TTC549 (cell line): Measurements from ENCODE around the gene TRAM2.

Experiments used
- FAIRE-seq: peaks from 2 replicates; lab custom pipeline; 2012; peaks lifted over from hg19 to GRCh38; lab: Jason Lieb, UNC

Gene TRAM2

DNA sequence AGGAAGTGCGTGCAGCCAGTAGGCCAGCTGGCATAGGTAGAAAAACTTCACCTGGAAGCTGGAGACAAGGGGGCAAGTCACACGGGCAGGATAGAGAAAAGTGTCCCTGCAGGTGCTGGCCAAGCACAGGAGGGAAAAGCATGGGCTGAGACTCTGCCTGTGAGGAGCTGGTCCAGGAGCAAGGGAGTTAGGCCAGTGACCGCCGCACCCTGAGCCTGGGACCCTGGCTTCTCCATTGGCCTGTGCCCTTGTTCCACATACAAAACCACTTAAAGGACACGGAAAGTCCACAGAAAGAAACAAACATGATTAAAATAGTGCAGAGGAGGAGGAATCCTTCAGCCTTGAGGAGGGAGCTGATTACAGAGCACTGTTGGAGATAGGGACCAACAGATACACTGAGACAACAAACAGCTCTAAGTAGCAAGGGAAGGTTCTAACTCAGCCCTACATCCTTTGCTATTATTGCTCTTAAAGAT lies 68.6 kb downstream of the TRAM2 start:
- no peak for FAIRE-seq

DNA sequence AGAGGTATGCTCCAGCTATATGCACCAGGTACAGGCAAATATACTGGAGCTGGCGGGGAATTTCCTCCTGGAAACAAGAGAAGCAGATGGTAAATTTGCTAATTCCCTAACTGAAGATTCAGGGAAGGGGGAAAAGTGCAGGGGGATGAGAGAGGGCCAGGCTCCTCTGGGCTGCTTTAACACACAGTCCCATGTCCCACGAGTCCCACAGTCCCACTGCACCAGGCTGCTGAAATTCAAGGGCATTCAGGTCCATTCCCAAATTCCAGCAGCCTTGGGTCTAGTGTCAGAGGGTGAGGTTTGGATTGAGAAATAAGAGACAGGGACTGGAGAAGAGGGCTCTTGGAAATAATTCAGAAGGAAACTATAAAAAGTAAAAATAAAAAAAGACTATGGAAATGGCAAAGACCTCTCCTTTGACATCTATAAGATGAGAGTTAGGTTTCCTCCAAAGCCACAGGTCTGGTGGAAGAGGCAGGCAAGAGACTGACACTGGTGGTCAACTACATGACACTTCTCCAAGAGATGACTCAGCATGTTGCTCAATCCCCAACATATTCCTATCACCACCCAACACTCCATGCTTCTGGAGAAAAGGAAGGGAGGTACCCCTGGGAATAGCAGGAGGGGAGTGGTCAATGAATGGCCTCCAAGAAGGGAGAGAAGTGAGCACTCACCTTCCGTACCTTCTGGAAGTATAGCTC lies 69.2 kb downstream of the TRAM2 start:
- no peak for FAIRE-seq

- FAIRE-seq, result no peak
Measured at GRCh38 chr6:52506476-52506875, 70.4 kb downstream of the TRAM2 start.

GRCh38 chr6:52505726-52506409 lies 71.0 kb downstream of the TRAM2 start:
- FAIRE-seq, result no peak

DNA sequence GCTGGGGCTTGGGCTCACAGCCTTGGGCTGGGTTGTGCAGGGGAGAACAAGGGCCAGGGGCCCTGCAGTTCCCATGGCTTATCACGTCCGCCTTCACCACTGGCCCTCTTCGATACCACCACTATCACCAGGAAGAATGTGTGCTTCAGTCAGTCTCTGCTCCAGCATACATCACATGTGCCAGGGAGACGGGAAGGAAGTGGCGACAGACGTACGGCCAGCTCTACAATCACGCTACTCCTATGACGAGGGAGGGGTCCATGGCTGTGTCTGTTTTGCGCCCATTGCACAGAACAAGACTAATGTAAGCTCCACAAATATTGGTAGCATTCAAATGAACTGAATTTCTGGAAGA lies 72.1 kb downstream of the TRAM2 start:
- no peak for FAIRE-seq

DNA sequence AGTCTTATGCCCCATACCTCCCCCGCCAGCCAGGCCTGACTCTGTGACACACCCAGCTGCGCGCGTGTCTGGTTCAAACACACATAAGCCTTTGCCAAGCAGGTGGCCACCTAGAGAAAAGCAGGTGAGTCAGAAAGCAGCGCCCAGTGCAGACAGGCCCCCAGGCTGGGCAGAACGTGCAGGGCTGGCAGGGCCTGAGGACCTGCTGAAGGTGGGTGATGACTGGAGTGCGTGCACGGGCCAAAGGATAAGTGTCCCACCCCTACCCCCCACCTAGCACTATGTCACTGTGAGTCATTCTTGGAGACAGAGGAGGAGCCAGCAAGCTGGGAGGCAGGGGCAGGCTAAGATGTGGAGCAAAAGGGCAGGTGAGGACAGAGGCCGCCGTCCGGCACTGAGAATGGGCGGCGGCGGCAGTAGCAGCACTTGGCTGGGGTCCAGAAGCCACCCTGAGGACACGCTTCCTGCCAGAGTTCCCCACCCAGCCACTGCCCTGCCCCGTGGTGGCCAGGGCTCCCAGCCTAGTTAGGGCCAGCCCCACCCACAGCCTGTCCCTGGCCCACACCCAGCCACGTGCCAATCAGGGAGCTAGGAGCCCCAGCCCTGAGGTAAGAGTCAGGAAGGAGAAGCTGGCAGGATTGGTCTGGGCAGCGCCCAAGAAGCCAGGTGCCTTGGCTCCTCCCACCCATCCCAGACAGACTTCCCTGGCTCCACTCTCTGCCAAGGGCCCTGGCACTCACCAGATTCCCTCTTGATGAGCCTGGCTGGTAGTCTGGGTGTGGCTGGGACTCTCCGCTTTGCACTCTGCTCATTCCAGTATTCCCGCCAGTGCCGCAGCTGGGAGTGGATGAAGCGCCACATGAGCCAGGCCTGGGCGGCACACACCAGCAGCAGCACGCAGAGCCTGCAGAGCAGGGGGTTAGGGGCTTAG lies 72.7 kb downstream of the TRAM2 start:
- no peak for FAIRE-seq

- FAIRE-seq, result no peak
Measured at GRCh38 chr6:52503323-52503747, 73.5 kb downstream of the TRAM2 start.

- FAIRE-seq, result no peak
Measured at GRCh38 chr6:52502306-52503029, 74.4 kb downstream of the TRAM2 start.

- no peak for FAIRE-seq
Measured at GRCh38 chr6:52500238-52501129, 76.4 kb downstream of the TRAM2 start.

DNA sequence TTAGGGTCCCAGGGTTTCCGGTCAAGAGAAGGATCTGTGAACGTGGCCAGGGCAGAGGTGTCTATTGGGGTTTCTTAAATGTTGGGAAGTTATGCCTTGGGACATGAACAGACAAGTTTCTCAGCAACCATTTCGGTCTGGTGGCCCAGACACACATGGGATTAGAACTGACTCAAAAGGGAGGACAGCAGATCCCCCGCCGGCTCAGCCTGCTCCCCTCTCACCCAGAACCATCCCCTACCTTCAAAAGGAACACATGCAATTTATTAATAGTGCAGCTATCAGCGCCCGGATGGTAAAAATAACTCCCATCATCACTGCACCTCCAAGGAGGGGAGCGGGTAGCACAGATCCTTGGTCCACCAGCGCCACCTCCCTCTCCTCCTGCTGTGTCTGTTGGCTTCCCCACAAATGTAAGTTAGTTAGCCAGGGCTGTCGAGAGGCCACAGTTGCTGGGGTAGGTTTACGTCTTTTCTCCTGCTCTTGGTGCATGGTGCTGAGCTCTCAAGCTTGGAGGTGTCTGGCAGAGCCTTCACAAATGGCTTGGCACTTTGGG lies 77.1 kb downstream of the TRAM2 start:
- FAIRE-seq, result no peak

- no peak for FAIRE-seq
Measured at GRCh38 chr6:52499026-52499425, 77.8 kb downstream of the TRAM2 start.

DNA sequence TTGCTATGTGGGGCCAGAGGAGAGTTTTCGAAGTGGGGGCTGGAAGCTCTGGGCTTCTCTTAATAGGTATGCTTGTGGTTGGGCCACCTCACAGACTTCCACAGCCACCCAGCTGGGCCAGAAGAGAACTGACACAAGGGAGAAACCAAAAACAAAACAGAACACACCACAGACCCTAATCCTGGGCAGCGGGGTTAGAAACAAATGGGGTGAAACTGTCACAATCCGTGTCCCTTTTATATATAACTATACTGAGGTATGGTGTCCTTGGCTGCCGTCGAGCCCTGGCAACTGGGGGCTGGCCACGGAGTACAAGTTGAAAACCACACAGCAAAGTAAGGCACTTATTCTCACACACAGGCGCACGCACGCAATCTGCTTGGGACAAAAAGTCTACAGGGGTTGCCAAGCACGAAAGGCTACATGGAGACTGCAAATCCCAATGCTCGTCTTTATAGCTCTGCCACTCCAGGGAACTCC lies 78.3 kb downstream of the TRAM2 start:
- FAIRE-seq, result no peak

DNA sequence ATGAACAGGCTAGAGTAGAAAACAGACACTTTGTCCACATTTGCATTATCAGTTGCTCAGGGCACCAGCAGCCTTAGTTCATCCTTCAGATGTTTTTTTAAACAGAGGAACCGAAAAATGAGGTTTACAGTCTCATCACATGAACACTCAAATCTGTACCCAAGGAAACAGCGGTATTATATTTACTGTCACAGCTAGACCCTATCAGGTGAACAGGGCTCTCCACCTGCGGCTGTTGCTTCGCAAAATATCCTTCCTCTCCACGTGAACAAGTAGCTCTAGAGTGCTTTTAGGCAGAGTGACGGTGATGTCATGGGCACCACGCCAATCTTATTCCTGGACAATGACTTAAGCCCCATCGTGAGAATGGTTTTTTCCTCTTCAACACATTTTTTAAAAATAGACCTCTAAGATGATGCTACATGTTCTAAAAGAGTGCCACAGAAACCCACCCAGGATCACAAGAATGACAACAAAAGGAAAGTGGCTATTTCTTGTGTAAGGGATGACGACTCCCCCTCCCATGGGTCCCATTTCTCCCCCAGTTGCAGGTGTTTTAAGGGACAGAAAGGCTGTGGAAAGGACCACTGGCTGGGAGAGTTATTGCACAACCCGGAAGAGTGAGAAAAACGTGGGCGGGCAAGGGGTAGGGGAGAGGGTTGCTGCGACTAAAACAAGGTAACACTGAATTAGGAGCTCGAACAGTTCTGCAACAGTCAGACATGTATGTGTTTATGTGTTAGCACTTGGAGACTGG lies 79.0 kb downstream of the TRAM2 start:
- FAIRE-seq, result no peak

GRCh38 chr6:52496631-52497030 lies 80.2 kb downstream of the TRAM2 start:
- FAIRE-seq, result no peak

DNA sequence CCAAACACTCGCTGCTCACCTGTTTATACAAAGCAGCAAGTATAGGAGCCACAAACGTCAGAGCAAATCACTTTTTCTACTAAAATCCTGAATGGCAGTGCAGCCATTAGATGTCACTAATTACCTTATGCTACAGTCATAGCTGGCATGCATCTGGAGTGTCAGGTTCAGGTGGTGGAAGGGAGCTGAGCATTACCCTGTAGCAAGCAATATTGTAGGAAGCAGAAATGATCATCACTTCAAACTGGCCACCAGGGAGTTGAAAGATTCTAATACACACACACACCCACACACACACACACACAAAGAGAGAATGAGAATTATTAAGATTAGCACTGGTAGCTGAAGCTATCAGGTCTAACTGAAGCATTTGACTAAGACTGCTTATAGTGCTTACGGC lies 80.9 kb downstream of the TRAM2 start:
- FAIRE-seq, result no peak

- FAIRE-seq, result no peak
Measured at GRCh38 chr6:52494298-52495072, 82.4 kb downstream of the TRAM2 start.

DNA sequence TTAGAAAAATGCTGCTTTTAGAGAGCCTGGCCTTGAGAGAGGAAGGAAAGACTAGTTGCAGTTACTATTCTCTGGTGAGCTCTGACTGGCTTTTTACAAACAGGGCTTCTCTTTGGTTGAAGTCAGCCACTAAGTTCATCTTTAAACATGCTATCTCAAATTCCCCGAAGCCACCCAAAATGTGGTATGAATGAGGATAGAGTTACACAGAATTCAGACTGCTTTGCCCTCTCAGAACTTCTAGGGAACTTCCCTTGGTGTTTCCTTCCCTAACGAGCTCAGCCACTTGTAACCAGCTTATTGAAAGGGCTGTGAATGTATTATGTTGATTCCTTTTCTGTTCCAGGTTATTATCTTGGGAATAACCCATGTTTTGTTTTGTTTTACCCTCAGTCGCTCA lies 83.2 kb downstream of the TRAM2 start:
- FAIRE-seq, result no peak

DNA sequence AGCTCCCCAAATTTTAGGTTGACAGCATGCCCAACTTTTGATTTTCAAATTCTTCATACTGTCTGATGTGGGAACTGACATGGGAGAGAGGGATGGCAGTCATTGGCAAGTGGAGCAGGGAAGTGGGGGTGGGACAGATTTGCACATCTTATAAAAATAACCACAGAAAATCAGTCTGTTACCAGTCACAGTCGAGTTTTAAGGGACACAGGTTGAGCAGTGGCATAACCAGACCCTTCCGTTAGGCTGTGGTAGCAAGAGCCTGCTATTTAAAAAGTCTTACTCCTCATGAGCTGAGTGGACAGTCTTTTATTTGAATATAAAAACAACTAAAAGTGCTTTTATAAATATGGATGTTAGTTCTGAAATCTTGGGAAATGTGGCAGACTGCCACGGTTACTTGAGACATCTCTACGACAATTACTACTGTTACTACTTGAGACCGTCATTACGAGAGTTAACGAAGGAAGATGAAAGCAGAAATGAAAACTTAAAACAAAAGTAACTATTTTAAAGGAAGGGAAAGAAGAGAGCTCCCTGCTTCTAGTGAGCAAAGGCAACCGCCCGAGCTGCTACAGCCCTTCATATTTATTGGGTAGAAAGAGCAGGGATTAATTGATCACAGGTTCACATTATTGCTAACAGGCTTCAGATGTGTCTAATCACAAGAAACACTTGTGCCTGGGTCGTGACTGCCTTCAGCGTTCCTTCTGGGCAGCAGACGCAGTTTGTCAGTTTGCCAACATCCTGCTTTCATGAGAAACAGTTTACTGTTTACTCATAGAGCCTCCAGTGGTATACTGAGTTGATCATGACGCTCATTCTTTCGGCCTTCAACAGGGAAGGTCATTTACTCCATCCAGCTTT lies 85.4 kb downstream of the TRAM2 start:
- no peak for FAIRE-seq
